22Rv1 (cell line): ENCODE measurements around the gene NYAP2.

Source experiments
- ZFX ChIP-seq: fragments of 450-650 bp; IDR thresholded peaks from 2 replicates; pipeline ENCODE4 v1.6.1; 2017; ENCODE audit warnings: antibody characterized with exemption, borderline replicate concordance
- TF ChIP-seq, protein P1 (sequence below): fragments of 450-650 bp; IDR thresholded peaks from 2 replicates; pipeline ENCODE4 v1.5.1; 2017; ENCODE audit warnings: mild to moderate bottlenecking

DNA sequence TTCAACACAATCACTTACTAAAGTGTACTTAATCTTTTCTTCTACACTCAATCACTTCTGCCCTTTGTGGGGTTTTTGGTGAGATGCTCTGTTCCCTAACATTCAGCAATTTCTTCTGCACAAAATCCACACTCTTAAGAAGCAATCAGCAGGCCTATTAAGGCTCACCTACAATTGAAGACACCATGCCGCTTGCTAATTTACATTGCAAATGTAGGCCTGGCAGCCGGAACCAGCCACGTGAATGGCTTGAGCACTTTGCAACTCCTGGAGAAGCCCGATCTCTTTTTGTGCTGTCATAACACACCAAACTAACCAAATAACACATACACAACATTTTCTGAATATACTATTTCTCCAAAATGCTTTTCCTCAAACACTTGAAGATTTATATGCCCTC lies 66.3 kb downstream of the NYAP2 start:
- TF ChIP-seq, protein P1, sequence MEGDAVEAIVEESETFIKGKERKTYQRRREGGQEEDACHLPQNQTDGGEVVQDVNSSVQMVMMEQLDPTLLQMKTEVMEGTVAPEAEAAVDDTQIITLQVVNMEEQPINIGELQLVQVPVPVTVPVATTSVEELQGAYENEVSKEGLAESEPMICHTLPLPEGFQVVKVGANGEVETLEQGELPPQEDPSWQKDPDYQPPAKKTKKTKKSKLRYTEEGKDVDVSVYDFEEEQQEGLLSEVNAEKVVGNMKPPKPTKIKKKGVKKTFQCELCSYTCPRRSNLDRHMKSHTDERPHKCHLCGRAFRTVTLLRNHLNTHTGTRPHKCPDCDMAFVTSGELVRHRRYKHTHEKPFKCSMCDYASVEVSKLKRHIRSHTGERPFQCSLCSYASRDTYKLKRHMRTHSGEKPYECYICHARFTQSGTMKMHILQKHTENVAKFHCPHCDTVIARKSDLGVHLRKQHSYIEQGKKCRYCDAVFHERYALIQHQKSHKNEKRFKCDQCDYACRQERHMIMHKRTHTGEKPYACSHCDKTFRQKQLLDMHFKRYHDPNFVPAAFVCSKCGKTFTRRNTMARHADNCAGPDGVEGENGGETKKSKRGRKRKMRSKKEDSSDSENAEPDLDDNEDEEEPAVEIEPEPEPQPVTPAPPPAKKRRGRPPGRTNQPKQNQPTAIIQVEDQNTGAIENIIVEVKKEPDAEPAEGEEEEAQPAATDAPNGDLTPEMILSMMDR: no peak
- TF ChIP-seq ZFX: no peak
